Large intestine (tissue), 3 donors: ENCODE measurements around the gene TTC7B. TPM values are rescaled to one million over a fixed set of nuclear protein-coding genes. Genes with fewer than 3 reads are reported as not detected.

ENCODE experiments used
- DNase-seq, 2 donors: peaks; one replicate each; pipeline versions ENCODE4 v3.0.0 to v3.0.0-alpha.2; 2013
- H3K27ac ChIP-seq: one replicate; pipeline ENCODE4 v1.5.1; 2013; ENCODE audit warnings: low read length
- H3K27me3 ChIP-seq: 2 replicates; pipeline ENCODE4 v1.6.1; 2013; ENCODE audit warnings: low read length; ENCODE audit not compliant: control insufficient read depth, insufficient read depth
- H3K36me3 ChIP-seq: 2 replicates; pipeline ENCODE4 v1.6.1; 2013; ENCODE audit warnings: low read length; ENCODE audit not compliant: control insufficient read depth, insufficient read depth
- H3K4me1 ChIP-seq: one replicate; pipeline ENCODE4 v1.6.1; 2013; ENCODE audit warnings: low read length; ENCODE audit not compliant: control insufficient read depth, insufficient read depth
- H3K4me3 ChIP-seq: one replicate; pipeline ENCODE4 v1.5.1; 2013; ENCODE audit warnings: low read length
- H3K9me3 ChIP-seq: one replicate; pipeline ENCODE4 v1.6.1; 2013; ENCODE audit warnings: mild to moderate bottlenecking, low read depth, low read length, moderate library complexity; ENCODE audit not compliant: control insufficient read depth
- WGBS: methylation state at CpG from one replicate; pipeline ENCODE4 v1.1.5; 2013; ENCODE audit warnings: low lambda C conversion rate; ENCODE audit not compliant: insufficient coverage; 5-methylcytosine and 5-hydroxymethylcytosine counted together
- polyA plus RNA-seq: library from polyadenylated mRNA; unstranded; fragments of 120-200 nt; gene quantifications from one replicate; pipeline ENCODE4 v1.2.1, GENCODE V29; 2013

The TTC7B gene
- polyA plus RNA-seq, 1 donor = 12.2 TPM

- Histone ChIP-seq H3K27ac (no peak overlapping the region), H3K27me3 (no peaks in the 10 kb centered on the region), H3K9me3 (no peaks in the 10 kb centered on the region), H3K36me3 (peaks cover 2% of the 10 kb centered on the region), H3K4me3 (no peak overlapping the region), H3K4me1 (no peaks in the 10 kb centered on the region)
- WGBS = 83% methylated on average over 1 of the region's 25 CpGs
- DNase-seq = no peak
Measured at GRCh38 chr14:90593254-90594040, 222.8 kb downstream of the TTC7B start.

- H3K9me3 ChIP-seq = no peaks in the 10 kb centered on the region
- H3K27me3 ChIP-seq = no peaks in the 10 kb centered on the region
- peaks cover 7% of the 10 kb centered on the region for H3K36me3 ChIP-seq
- H3K4me1 ChIP-seq = no peaks in the 10 kb centered on the region
- H3K4me3 ChIP-seq = no peak overlapping the region
- no CpG with 5 or more reads among the region's 3 CpGs for WGBS
- no peak overlapping the region for H3K27ac ChIP-seq
- no peak for DNase-seq
Measured at GRCh38 chr14:90592655-90593054, 223.6 kb downstream of the TTC7B start.

- Histone ChIP-seq H3K27ac (no peak overlapping the region), H3K27me3 (no peaks in the 10 kb centered on the region), H3K36me3 (peaks cover 7% of the 10 kb centered on the region), H3K9me3 (no peaks in the 10 kb centered on the region), H3K4me3 (no peak overlapping the region), H3K4me1 (no peaks in the 10 kb centered on the region)
- WGBS = no CpG with 5 or more reads among the region's 10 CpGs
- no peak for DNase-seq
Measured at GRCh38 chr14:90587918-90588317, 228.3 kb downstream of the TTC7B start.

GRCh38 chr14:90587252-90587910, 228.8 kb downstream of the TTC7B start:
- Histone ChIP-seq H3K27ac (no peak overlapping the region), H3K9me3 (no peaks in the 10 kb centered on the region), H3K4me3 (no peak overlapping the region), H3K4me1 (no peaks in the 10 kb centered on the region), H3K36me3 (peaks cover 7% of the 10 kb centered on the region), H3K27me3 (no peaks in the 10 kb centered on the region)
- WGBS = no CpG with 5 or more reads among the region's 6 CpGs
- DNase-seq = no peak

- no peak overlapping the region for H3K4me3 ChIP-seq
- 100% methylated on average over 1 of the region's 8 CpGs for WGBS
Measured at GRCh38 chr14:90585106-90585505, 231.1 kb downstream of the TTC7B start.

GRCh38 chr14:90583916-90584605, 232.2 kb downstream of the TTC7B start:
- no peaks in the 10 kb centered on the region for H3K4me1 ChIP-seq
- no CpG with 5 or more reads among the region's 12 CpGs for WGBS
- no peaks in the 10 kb centered on the region for H3K9me3 ChIP-seq
- no peak for DNase-seq
- no peak overlapping the region for H3K4me3 ChIP-seq
- peaks cover 4% of the 10 kb centered on the region for H3K36me3 ChIP-seq
- no peak overlapping the region for H3K27ac ChIP-seq
- no peaks in the 10 kb centered on the region for H3K27me3 ChIP-seq

More at GRCh38 chr14:90585106-90585505, 231.1 kb downstream of the TTC7B start:
- Histone ChIP-seq H3K9me3 (no peaks in the 10 kb centered on the region), H3K27ac (no peak overlapping the region), H3K4me1 (no peaks in the 10 kb centered on the region), H3K27me3 (no peaks in the 10 kb centered on the region), H3K36me3 (peaks cover 4% of the 10 kb centered on the region)
- no peak for DNase-seq

GRCh38 chr14:90583427-90583826, 232.8 kb downstream of the TTC7B start:
- H3K27me3 ChIP-seq = no peaks in the 10 kb centered on the region
- DNase-seq = no peak
- H3K36me3 ChIP-seq = peaks cover 4% of the 10 kb centered on the region
- no peaks in the 10 kb centered on the region for H3K4me1 ChIP-seq
- no CpG with 5 or more reads among the region's 4 CpGs for WGBS
- H3K9me3 ChIP-seq = no peaks in the 10 kb centered on the region
- no peak overlapping the region for H3K27ac ChIP-seq
- H3K4me3 ChIP-seq = no peak overlapping the region

- no peak for DNase-seq
- Histone ChIP-seq H3K27ac (no peak overlapping the region), H3K36me3 (peaks cover 4% of the 10 kb centered on the region), H3K4me1 (no peaks in the 10 kb centered on the region), H3K9me3 (no peaks in the 10 kb centered on the region), H3K27me3 (no peaks in the 10 kb centered on the region), H3K4me3 (no peak overlapping the region)
- WGBS = no CpG with 5 or more reads among the region's 3 CpGs
Measured at GRCh38 chr14:90582166-90582565, 234.1 kb downstream of the TTC7B start.

GRCh38 chr14:90581745-90582144, 234.5 kb downstream of the TTC7B start:
- 100% methylated on average over 5 of the region's 8 CpGs for WGBS
- Histone ChIP-seq H3K27ac (no peak overlapping the region), H3K4me1 (no peaks in the 10 kb centered on the region), H3K4me3 (no peak overlapping the region), H3K9me3 (no peaks in the 10 kb centered on the region), H3K27me3 (no peaks in the 10 kb centered on the region), H3K36me3 (peaks cover 4% of the 10 kb centered on the region)
- no peak for DNase-seq
